Mesenteric fat pad (tissue), 1 donor: ENCODE data around the gene PELI3. TPM values are rescaled to one million over a fixed set of nuclear protein-coding genes. Genes with fewer than 3 reads are reported as not detected.

ENCODE experiments used
- DNase-seq: peaks from one replicate; pipeline ENCODE4 v3.0.0-alpha.2; 2020; ENCODE audit warnings: low spot score
- total RNA-seq: library from RNA; stranded (reverse); fragmentation: NEBNext Ultra II Directional; extraction: Animal tissue kit (Norgen Biotek cat#: 25700); gene quantifications from one replicate; pipeline ENCODE4 v1.2.1, GENCODE V29; 2021
- donor health status: DM: yes; HTN: yes; CAD: no.

Gene PELI3
- total RNA-seq, 1 donor from 2014 or later: 11.6 TPM

DNA sequence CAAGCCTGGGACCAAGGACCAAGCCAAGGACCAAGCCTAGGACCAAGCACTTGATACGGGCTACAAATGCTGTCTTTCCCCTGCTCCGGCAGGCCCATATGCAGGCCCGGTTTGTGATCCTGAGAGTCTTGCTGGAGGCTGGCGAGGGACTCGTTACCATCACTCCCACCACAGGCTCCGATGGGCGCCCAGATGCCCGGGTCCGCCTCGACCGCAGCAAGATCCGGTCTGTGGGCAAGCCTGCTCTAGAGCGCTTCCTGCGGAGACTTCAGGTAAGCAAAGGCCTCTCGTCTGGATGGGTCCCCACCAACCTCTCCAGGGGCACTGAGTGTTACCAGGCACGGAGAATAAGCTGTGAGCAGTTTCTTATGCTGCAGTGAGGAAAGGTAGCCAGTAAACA is 30.5 kb downstream of the PELI3 start:
- no peak for DNase-seq

DNA sequence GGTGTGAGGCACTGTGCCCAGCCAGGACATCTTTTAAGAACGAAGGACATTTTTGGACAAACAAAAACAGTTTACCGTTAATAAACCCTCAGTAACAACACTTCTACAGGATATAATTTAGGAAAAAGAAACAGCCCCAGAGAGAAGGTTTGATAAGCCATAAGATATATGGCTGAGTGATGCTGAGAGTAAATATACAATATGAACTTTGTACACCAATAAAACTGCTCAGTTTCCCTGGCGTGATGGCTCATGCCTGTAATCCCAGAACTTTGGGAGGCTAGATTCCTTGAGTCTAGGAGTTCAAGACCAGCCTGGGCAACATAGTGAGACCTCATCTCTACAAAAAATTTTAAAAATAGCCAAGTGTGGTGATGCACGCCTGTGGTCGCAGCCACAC is 31.8 kb downstream of the PELI3 start:
- no peak for DNase-seq

DNA sequence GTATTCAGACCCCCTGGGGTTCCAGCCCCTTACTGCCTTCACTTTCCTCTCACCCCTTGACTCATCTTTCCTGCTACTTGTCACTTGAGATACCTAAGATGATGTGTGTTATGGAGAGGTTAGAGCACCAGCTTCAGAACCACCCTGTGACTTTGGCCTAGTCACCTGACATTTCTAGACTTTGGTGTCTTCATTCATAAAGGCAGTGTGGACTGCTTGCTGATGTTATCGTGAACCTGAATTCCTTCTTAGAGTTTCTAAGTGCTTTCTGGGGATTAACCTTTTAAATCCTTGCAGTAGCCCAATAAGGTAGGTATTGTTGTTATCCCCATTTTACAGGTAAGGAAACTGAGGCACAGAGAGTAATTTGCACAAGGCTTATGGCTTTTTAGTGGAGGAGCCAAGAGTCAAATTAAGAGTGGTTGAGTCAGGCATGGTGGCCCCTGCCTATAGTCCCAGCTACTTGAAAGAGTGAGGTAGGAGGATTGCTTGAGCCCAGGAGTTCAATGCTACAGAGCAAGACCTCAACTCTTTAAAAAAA is 38.6 kb downstream of the PELI3 start:
- no peak for DNase-seq

DNA sequence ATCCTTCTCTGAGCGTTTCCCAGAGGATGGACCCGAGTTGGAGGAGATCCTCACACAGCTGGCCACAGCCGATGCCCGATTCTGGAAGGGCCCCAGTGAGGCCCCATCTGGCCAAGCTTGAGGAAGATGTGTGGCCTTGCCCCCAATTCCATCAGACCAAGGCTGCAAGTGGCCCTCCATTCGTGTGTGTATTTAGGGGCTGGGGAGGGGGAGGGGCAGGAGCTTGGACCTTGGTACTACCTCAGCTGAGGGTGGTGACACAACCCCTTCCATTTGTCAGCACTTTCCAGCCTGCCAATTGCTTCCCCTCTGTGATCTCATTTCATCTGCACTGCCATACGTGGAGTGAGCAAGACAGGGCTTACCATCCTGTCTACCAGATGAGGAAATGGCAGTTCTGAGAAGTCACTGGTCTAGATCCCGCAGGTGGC is 42.4 kb downstream of the PELI3 start:
- no peak for DNase-seq

DNA sequence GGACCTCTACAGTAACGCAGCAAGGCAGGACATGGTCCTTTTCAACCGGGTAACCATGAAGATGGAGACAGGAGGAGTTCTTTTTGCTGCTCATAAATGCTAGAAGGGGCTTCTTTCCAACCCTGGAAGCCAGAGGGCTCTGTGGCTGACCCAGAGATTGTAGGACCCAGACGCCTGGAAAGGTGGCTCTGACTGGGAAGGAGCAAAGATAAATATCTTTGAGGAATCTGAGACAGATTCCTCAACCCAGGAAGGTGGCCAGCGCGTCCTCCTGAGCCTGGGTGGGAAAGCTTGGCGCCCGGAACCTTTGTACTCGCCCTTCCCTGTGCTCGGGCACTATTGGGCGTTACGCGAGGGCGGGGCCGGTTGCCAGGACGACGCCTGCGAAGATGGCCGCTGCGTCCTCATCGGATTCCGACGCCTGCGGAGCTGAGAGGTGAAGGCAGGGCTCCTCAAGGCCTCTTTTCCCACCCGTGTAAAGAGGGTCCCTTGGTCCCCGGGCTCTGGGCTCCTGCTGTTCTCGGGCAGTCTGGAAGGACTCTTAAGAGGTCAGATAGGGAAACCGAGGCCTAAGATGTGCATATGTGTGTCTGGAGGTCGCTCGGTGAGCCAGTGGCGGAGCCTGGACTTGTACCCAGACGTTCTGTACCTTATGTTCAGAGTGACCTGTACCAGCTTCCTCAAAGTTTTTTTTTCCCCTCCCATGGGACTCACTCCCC is 43.7 kb downstream of the PELI3 start, which contains the start of gene BBS1:
TSS of gene BBS1 (plus strand) at position 365 of the 719 bp plus-strand sequence. CDS start at position 390, 25 bp downstream.
- DNase-seq: peak; percentile 95

DNA sequence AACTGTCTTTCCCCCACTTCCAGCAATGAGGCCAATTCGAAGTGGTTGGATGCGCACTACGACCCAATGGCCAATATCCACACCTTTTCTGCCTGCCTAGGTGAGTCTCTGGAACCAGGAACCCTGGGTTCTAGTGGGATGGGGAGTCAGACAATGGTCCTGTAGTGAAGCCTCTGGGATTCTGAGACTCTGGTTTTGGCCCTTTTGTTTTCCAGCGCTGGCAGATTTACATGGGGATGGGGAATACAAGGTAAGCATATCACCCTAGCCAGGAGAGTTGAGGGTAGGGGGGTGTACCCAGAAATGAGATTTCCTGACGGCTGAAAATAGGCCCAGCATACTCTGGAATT is 44.3 kb downstream of the PELI3 start:
- DNase-seq: no peak

DNA sequence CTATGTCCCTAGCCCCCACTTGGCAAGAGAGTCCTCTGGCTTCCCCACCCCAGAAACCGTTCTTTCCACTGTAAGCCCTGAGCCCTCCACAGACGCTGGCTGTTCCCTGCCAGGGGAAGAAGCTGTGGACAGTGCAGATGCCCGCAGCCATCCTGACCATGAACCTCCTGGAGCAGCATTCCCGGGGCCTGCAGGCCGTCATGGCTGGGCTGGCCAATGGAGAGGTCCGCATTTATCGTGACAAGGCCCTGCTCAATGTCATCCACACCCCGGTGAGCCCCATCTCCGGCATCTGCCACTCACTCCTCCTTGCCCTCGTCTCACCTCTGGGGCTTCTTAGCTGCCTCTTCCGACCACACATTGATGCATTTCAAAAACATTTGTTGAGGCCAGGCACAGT is 56.9 kb downstream of the PELI3 start:
- DNase-seq: no peak

DNA sequence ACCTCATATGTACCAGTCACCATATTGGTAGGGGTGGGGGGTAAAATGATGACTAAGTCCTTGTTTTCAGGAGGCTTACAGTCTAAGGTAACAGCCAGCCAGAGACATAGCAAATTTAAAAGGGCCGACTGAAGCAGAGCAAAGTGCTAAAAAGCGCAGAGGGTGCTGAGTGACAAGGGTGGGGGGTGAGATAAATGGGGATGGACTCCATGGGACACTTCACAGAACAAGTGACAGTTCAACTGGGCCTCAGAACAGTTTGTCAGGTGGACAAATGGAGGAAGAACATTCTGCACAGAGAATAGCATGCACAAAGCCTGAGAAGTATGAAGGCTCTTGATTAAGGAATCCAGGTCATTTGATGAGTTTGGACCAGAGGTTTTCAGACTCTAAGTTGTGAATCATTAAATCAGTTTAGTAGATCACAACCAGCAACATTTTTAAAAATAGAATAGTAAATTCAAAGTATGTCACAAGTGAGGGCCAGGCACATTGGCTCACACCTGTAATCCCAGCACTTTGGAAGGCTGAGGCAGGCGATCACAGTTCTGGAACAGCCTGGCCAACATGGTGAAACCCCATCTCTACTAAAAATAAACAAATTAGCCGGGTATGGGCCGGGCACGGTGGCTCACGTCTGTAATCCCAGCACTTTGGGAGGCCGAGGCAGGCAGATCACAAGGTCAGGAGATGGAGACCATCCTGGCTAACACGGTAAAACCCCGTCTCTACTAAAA is 57.8 kb downstream of the PELI3 start:
- no peak for DNase-seq

Other genes starting within 250 kb of the PELI3 start
- gene KLC2, start 209.2 kb upstream of the PELI3 start, total RNA-seq: 35.0 TPM
- 138 TPM for gene RAB1B, start 198.3 kb upstream of the PELI3 start, total RNA-seq
- gene CNIH2, start 188.7 kb upstream of the PELI3 start, total RNA-seq: 0.55 TPM
- 81.7 TPM for gene YIF1A, start 177.8 kb upstream of the PELI3 start, total RNA-seq
- gene TMEM151A, start 175.0 kb upstream of the PELI3 start, total RNA-seq: 0.19 TPM
- 810 TPM for gene CD248, start 149.9 kb upstream of the PELI3 start, total RNA-seq
- gene RIN1, start 130.5 kb upstream of the PELI3 start, total RNA-seq: 6.5 TPM
- 31.8 TPM for gene BRMS1, start 121.8 kb upstream of the PELI3 start, total RNA-seq
- gene B4GAT1, start 119.3 kb upstream of the PELI3 start, total RNA-seq: 16.1 TPM
- gene SLC29A2, start 95.1 kb upstream of the PELI3 start, total RNA-seq: 5.9 TPM
- gene NPAS4, start 45.9 kb upstream of the PELI3 start, total RNA-seq: not detected
- 32.2 TPM for gene MRPL11, start 28.1 kb upstream of the PELI3 start, total RNA-seq
- 26.5 TPM for gene DPP3, start 13.5 kb downstream of the PELI3 start, total RNA-seq
- gene BBS1, start 43.7 kb downstream of the PELI3 start, total RNA-seq: 14.8 TPM
- 14.1 TPM for gene ZDHHC24, start 79.1 kb downstream of the PELI3 start, total RNA-seq
- 0.10 TPM for gene ACTN3, start 80.0 kb downstream of the PELI3 start, total RNA-seq
- 44.2 TPM for gene CTSF, start 101.7 kb downstream of the PELI3 start, total RNA-seq
- not detected for gene CCDC87, start 126.2 kb downstream of the PELI3 start, total RNA-seq
- gene CCS, start 126.3 kb downstream of the PELI3 start, total RNA-seq: 31.5 TPM
- 64.0 TPM for gene RBM14, start 149.7 kb downstream of the PELI3 start, total RNA-seq
- 95.7 TPM for gene RBM4, start 171.8 kb downstream of the PELI3 start, total RNA-seq
- gene RBM4B, start 211.0 kb downstream of the PELI3 start, total RNA-seq: 8.0 TPM